SK-N-MC (cell line): ENCODE data around the gene ABCD1.
"Not testable (repeated sequence)": the region's sequence is repeated elsewhere in the genome, so short reads cannot be mapped to it uniquely, and the experiment has no call there.

ENCODE experiments used
- DNase-seq: peaks from one replicate; pipeline ENCODE4 v3.0.0-alpha.2; 2011; ENCODE audit warnings: low read depth, low spot score
- H3K27ac ChIP-seq: fragments of 200-600 bp; sonication (generic); 2 replicates; pipeline ENCODE4 v1.5.1; 2016; ENCODE audit warnings: mixed run types
- H3K36me3 ChIP-seq: fragments of 200-600 bp; sonication (generic); 2 replicates; pipeline ENCODE4 v1.6.1; 2017; ENCODE audit warnings: antibody characterized with exemption, low read length, mixed read lengths; ENCODE audit not compliant: insufficient read depth
- H3K4me3 ChIP-seq: fragments of 200-600 bp; sonication (generic); 2 replicates; pipeline ENCODE4 v1.5.1; 2016
- H3K9ac ChIP-seq: fragments of 200-600 bp; sonication (generic); 2 replicates; pipeline ENCODE4 v1.8.0; 2017; ENCODE audit warnings: mixed run types, mixed read lengths; ENCODE audit not compliant: insufficient read length
- H3K9me3 ChIP-seq: fragments of 200-600 bp; sonication (generic); 2 replicates; pipeline ENCODE4 v1.6.1; 2017; ENCODE audit warnings: low read depth, mild to moderate bottlenecking, antibody characterized with exemption, low read length, moderate library complexity, mixed read lengths
- EZH2 ChIP-seq: fragments of 200-600 bp; sonication (generic); IDR thresholded peaks from one replicate; pipeline ENCODE4 v1.6.1; 2017; ENCODE audit warnings: antibody characterized with exemption
- FOXP2 ChIP-seq: optimal IDR thresholded peaks from 2 replicates; pipeline ENCODE3; 2011; ENCODE audit warnings: mild to moderate bottlenecking, moderate library complexity; ENCODE audit not compliant: insufficient read depth; ENCODE audit errors: extremely low read length, control extremely low read depth
- POLR2AphosphoS5 ChIP-seq: IDR thresholded peaks from 2 replicates; pipeline ENCODE4 v1.6.1; 2012; ENCODE audit warnings: mild to moderate bottlenecking, low read depth, low read length, borderline replicate concordance

The ABCD1 gene

GRCh38 chrX:153736071-153736820 is 11.6 kb downstream of the ABCD1 start:
- Histone ChIP-seq H3K9ac (no peak overlapping the region), H3K27ac (no peak overlapping the region), H3K4me3 (no peak overlapping the region), H3K36me3 (no peaks in the 10 kb centered on the region), H3K9me3 (no peaks in the 10 kb centered on the region)
- no peak for TF ChIP-seq EZH2
- no peak for TF ChIP-seq POLR2AphosphoS5
- TF ChIP-seq FOXP2: no peak
- no peak for DNase-seq

GRCh38 chrX:153736871-153737441 is 12.3 kb downstream of the ABCD1 start:
- H3K9me3 ChIP-seq: no peaks in the 10 kb centered on the region
- no peak overlapping the region for H3K27ac ChIP-seq
- H3K36me3 ChIP-seq: no peaks in the 10 kb centered on the region
- DNase-seq: no peak
- no peak overlapping the region for H3K9ac ChIP-seq
- TF ChIP-seq FOXP2 (no peak), EZH2 (no peak), POLR2AphosphoS5 (no peak)
- H3K4me3 ChIP-seq: no peak overlapping the region

- H3K36me3 ChIP-seq: no peaks in the 10 kb centered on the region
- no peaks in the 10 kb centered on the region for H3K9me3 ChIP-seq
- no peak for DNase-seq
- no peak overlapping the region for H3K4me3 ChIP-seq
- H3K9ac ChIP-seq: no peak overlapping the region
- no peak for TF ChIP-seq FOXP2
- no peak for TF ChIP-seq EZH2
- TF ChIP-seq POLR2AphosphoS5: no peak
- H3K27ac ChIP-seq: no peak overlapping the region
Observed at GRCh38 chrX:153738056-153738605, 13.5 kb downstream of the ABCD1 start.

GRCh38 chrX:153739754-153740486 is 15.3 kb downstream of the ABCD1 start:
- no peak for DNase-seq

GRCh38 chrX:153740631-153741222 is 16.1 kb downstream of the ABCD1 start:
- Histone ChIP-seq H3K36me3 (no peaks in the 10 kb centered on the region), H3K4me3 (no peak overlapping the region), H3K9me3 (no peaks in the 10 kb centered on the region), H3K27ac (no peak overlapping the region), H3K9ac (no peak overlapping the region)
- DNase-seq: no peak
- TF ChIP-seq EZH2 (no peak), FOXP2 (no peak), POLR2AphosphoS5 (no peak)

More at GRCh38 chrX:153739754-153740486, 15.3 kb downstream of the ABCD1 start:
- no peaks in the 10 kb centered on the region for H3K36me3 ChIP-seq
- no peak for TF ChIP-seq EZH2
- no peak for TF ChIP-seq POLR2AphosphoS5
- TF ChIP-seq FOXP2: no peak
- H3K9me3 ChIP-seq: no peaks in the 10 kb centered on the region
- H3K9ac ChIP-seq: no peak overlapping the region
- H3K27ac ChIP-seq: no peak overlapping the region
- H3K4me3 ChIP-seq: no peak overlapping the region

GRCh38 chrX:153741446-153741845 is 16.8 kb downstream of the ABCD1 start:
- Histone ChIP-seq H3K9ac (no peak overlapping the region), H3K4me3 (no peak overlapping the region), H3K36me3 (no peaks in the 10 kb centered on the region), H3K27ac (no peak overlapping the region), H3K9me3 (no peaks in the 10 kb centered on the region)
- TF ChIP-seq EZH2 (no peak), POLR2AphosphoS5 (no peak), FOXP2 (no peak)
- no peak for DNase-seq

GRCh38 chrX:153742111-153742510 is 17.5 kb downstream of the ABCD1 start:
- not testable (repeated sequence) for H3K36me3 ChIP-seq, H3K27ac ChIP-seq, H3K9me3 ChIP-seq, H3K4me3 ChIP-seq, H3K9ac ChIP-seq, DNase-seq

- H3K4me3 ChIP-seq: not testable (repeated sequence)
Observed at GRCh38 chrX:153742796-153743467, 18.3 kb downstream of the ABCD1 start.

GRCh38 chrX:153743468-153744209 is 19.0 kb downstream of the ABCD1 start:
- not testable (repeated sequence) for H3K4me3 ChIP-seq, H3K36me3 ChIP-seq, H3K9me3 ChIP-seq, H3K9ac ChIP-seq, H3K27ac ChIP-seq, DNase-seq

More at GRCh38 chrX:153742796-153743467, 18.3 kb downstream of the ABCD1 start:
- not testable (repeated sequence) for H3K9ac ChIP-seq, H3K9me3 ChIP-seq, DNase-seq, H3K36me3 ChIP-seq, H3K27ac ChIP-seq
